Prostate gland (tissue), 2 donors: ENCODE measurements around the gene EIF2D.

ENCODE experiments used
- POLR2A ChIP-seq: fragments of 450-650 bp; IDR thresholded peaks from one replicate; pipeline ENCODE4 v1.6.1; 2016; ENCODE audit warnings: antibody characterized with exemption, mild to moderate bottlenecking
- POLR2AphosphoS5 ChIP-seq: sonication (generic); formaldehyde crosslinking; IDR thresholded peaks from one replicate; pipeline ENCODE4 v1.6.1; 2017; ENCODE audit warnings: antibody characterized with exemption
- TF ChIP-seq, protein P1 (sequence below), 4 experiments: fragments of 200-600 bp in 2 of 4; fragments of 450-650 bp in 2 of 4; sonication (generic) in 2 of 4; IDR thresholded peaks; 1 replicate in 3 of 4; 2 replicates in 1 of 4; pipeline ENCODE4 v1.5.1; 2016 to 2019; ENCODE audit warnings: antibody characterized with exemption in 4 of 4, mild to moderate bottlenecking in 2 of 4, moderate library complexity in 2 of 4

DNA sequence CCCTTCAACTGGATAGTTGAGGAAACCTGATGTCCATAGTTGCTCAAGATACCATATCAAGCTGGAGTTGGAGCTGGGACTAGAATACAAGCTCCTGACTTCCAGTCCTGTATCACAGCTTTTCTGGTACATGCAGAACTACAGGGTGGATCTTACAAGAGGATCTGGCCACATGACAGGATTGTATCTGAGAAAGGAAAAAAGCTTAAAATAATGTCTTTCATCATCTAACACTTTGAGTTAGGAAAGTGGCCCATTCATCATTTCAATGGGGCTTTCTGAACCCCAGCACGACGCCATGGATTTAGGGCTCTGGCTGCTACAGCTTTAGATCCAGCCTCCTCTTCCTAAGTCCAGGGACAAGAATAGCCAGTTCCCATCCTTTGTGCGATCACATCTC is 58.1 kb downstream of the EIF2D start:
- no peak for TF ChIP-seq POLR2AphosphoS5
- no peak for TF ChIP-seq POLR2A
- TF ChIP-seq, protein P1, sequence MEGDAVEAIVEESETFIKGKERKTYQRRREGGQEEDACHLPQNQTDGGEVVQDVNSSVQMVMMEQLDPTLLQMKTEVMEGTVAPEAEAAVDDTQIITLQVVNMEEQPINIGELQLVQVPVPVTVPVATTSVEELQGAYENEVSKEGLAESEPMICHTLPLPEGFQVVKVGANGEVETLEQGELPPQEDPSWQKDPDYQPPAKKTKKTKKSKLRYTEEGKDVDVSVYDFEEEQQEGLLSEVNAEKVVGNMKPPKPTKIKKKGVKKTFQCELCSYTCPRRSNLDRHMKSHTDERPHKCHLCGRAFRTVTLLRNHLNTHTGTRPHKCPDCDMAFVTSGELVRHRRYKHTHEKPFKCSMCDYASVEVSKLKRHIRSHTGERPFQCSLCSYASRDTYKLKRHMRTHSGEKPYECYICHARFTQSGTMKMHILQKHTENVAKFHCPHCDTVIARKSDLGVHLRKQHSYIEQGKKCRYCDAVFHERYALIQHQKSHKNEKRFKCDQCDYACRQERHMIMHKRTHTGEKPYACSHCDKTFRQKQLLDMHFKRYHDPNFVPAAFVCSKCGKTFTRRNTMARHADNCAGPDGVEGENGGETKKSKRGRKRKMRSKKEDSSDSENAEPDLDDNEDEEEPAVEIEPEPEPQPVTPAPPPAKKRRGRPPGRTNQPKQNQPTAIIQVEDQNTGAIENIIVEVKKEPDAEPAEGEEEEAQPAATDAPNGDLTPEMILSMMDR (IDR thresholded peaks at IDR 0.05): no peak
